Loucy (cell line): Measurements from ENCODE around the gene PLAU.

Source experiments
- EZH2phosphoT487 ChIP-seq: fragments of 200-600 bp; IDR thresholded peaks from 2 replicates; pipeline ENCODE4 v1.6.1; 2018; ENCODE audit warnings: antibody characterized with exemption, mild to moderate bottlenecking, moderate library complexity, borderline replicate concordance
- TF ChIP-seq, protein P1 (sequence below): fragments of 200-600 bp; sonication (generic); conservative IDR thresholded peaks from 2 replicates; pipeline ENCODE4 v1.5.1; 2014; ENCODE audit warnings: mild to moderate bottlenecking, antibody characterized with exemption, low read length

DNA sequence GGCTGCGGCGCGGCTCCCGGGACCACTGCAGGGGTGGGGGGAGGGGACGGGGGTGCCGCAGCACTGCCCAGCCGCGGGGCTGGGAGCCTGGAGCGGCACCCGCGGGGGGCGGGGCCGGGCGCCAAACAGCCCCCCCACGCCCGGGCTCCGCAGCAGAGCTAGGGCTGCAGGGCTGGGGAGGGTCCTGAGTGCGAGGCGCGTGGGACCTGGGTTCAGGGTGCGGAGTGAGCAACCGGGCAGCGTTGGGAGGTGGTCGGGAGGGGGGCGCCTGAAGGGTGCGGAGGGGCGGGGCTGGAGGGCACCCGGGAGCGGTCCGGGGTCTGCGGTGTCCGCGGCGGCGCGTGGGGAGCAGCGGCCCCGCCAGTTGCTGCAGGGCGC is 37.1 kb upstream of the PLAU start:
- TF ChIP-seq, protein P1, sequence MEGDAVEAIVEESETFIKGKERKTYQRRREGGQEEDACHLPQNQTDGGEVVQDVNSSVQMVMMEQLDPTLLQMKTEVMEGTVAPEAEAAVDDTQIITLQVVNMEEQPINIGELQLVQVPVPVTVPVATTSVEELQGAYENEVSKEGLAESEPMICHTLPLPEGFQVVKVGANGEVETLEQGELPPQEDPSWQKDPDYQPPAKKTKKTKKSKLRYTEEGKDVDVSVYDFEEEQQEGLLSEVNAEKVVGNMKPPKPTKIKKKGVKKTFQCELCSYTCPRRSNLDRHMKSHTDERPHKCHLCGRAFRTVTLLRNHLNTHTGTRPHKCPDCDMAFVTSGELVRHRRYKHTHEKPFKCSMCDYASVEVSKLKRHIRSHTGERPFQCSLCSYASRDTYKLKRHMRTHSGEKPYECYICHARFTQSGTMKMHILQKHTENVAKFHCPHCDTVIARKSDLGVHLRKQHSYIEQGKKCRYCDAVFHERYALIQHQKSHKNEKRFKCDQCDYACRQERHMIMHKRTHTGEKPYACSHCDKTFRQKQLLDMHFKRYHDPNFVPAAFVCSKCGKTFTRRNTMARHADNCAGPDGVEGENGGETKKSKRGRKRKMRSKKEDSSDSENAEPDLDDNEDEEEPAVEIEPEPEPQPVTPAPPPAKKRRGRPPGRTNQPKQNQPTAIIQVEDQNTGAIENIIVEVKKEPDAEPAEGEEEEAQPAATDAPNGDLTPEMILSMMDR, result no peak
- TF ChIP-seq EZH2phosphoT487, result no peak
